C1 segment of cervical spinal cord (tissue), 14 donors: ENCODE results near the gene ARHGEF38.
"Not testable (repeated sequence)": the region's sequence is repeated elsewhere in the genome, so short reads cannot be mapped to it uniquely, and the experiment has no call there.

Source experiments
- DNase-seq, 14 donors: peaks; one replicate each; lab custom pipeline; 2025; lab: John Stamatoyannopoulos, UW

Gene ARHGEF38

DNA sequence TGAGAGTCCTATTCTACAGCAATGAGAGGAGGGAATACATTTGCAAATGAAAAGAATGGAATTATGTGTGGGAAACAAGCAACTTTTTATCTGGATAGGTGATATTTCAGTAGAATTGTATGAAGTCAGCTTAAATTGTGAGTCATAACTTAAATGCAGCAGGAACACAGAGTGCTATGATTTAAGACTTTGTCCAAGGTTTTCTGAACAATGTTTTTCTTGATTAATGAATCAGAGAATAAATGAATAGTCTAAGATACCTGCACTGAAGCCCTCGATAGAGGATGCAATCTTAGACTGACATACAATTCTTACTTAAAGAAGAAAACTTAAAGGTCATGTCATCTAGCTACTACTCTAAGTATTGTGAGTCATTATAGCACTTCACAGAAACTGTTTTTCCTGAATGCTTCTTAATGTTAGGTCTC, 8.0 kb downstream of the ARHGEF38 start:
- no peak for DNase-seq

DNA sequence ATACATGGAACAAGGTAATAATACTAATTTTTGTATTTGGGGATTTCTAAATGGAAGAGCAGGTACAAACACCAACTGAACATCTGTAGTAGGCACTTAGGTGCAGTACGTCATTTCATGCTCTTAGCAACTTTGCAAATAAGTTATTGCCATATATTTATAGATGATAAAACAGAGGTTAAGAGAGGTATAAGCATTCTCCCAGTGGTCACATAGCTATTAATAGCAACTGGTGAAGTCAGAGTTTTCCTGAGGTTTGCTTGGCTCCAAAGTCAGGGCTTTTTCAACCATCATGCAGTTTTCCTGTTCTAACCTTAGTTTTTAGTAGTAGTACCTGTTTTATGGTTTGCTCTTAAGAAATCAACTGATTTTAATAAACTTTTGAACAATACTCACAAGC, 10.9 kb downstream of the ARHGEF38 start:
- no peak for DNase-seq

DNA sequence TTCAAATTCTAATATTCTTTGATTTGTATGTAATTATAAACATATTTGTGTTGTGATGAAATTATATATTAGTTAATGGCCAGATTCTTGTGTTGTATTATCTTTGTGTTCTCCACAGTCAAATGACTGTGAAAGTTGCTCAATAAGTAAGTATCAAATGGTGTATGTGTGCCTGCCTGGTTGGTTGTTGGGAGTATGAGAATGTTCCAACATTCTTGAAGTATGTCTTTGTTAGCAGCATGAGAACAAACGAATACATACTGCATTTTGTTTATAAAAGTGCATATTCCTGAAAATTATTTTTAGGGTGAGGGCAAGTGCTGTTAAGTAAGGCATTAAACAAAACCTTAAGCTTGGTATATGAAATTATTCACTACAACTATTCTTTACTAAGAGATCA, 16.2 kb downstream of the ARHGEF38 start:
- no peak for DNase-seq

- no peak for DNase-seq
These were observed 16.8 kb downstream of the ARHGEF38 start for GRCh38 chr4:105569057-105569865.

DNA sequence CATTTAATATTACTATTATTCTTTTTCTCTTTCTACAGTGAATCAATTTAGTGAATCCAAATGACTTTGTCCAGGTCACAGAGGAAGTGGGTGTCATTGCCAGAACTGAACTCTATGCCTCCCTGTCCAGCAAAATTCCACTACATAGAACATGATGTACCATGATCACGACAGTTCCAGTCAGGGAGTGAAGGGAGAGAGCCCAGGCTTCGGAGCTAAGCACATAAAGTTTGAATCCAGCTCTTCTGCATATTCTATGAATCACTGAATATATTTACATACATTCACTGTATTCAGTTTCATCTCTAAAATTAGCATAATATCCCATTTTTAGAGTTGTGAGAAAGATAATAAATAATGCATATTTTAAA, 17.4 kb downstream of the ARHGEF38 start:
- no peak for DNase-seq

DNA sequence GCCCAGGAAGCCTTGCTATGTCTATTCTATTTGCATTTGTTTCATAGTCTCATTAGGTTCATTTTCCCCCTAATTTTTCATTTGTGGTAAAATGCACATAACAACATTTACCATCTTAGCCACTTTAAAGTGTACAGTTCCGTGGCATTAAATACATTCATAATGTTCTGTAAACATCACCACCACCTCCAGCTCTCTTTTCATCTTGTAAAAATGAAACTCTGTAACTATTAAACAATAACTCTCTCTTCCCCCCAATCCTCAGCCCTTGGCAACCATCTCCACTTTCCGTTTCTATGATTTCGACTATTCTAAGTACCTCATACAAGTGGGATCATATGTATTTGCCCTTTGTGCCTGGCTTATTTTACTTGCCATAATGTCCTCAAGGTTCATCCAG, 19.9 kb downstream of the ARHGEF38 start:
- no peak for DNase-seq

GRCh38 chr4:105586638-105587328, 34.4 kb downstream of the ARHGEF38 start:
- no peak for DNase-seq

- no peak for DNase-seq
These were observed 35.4 kb downstream of the ARHGEF38 start for GRCh38 chr4:105587841-105588240.

- no peak for DNase-seq
These were observed 35.8 kb downstream of the ARHGEF38 start for GRCh38 chr4:105588252-105588651.

DNA sequence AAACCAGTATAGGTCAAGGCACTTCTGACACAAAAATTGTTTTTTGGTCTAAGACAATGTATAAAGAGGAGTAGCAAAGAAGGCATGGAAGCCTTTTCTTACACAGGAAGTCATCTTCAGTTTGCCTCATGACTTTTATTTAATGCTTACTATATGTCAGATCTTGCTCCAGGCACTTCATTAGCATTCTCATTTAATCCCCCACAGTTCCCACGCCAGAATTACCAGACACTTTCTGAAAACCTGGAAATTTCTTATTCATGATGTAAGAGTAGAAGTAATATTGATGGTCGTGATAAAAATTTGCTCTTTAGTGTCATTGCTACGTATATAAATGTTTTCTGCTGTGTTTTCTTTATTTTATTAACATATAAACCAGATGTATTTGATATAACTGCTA, 39.2 kb downstream of the ARHGEF38 start:
- no peak for DNase-seq

GRCh38 chr4:105594099-105595010, 41.9 kb downstream of the ARHGEF38 start:
- no peak for DNase-seq

DNA sequence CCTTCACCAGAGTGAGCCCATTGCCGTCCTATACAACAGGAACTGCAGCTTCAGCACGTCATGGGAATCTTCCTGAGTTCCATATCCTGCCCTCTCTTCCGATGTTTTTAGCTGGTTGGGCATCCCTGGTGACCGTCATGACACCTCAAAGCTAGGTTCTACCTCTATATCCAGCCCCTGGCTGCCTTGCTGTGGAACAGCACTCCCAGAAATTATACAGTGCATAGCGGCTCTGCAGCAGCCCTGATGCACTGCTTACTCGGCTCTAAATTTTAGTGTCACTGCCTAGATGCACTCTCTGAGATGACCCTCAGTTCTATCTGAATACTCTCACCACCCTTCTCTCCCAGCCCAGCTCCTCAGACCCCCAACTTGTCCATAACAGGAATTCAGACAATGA, 44.3 kb downstream of the ARHGEF38 start:
- no peak for DNase-seq

DNA sequence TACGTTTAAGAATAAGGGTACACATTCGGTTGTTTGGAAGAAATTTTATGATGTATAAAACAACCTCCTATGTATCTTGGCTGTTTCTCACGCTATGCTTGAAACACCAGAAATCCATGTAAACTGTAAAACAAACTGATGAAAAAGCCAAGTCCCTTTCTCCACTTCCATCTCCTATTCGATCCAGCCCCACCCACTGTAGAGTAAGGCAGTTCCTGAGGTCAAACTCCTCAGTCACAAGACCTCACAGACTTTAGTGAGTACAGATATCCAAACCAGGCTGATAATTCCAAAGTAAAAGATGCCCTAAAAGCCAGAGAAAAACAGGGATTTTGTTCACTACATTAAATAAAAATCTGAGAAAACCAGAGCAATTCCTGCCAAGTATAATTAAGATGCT, 45.6 kb downstream of the ARHGEF38 start:
- DNase-seq: no peak

GRCh38 chr4:105598787-105599186, 46.4 kb downstream of the ARHGEF38 start:
- no peak for DNase-seq

- DNase-seq: no peak
These were observed 47.1 kb downstream of the ARHGEF38 start for GRCh38 chr4:105599482-105599881.

DNA sequence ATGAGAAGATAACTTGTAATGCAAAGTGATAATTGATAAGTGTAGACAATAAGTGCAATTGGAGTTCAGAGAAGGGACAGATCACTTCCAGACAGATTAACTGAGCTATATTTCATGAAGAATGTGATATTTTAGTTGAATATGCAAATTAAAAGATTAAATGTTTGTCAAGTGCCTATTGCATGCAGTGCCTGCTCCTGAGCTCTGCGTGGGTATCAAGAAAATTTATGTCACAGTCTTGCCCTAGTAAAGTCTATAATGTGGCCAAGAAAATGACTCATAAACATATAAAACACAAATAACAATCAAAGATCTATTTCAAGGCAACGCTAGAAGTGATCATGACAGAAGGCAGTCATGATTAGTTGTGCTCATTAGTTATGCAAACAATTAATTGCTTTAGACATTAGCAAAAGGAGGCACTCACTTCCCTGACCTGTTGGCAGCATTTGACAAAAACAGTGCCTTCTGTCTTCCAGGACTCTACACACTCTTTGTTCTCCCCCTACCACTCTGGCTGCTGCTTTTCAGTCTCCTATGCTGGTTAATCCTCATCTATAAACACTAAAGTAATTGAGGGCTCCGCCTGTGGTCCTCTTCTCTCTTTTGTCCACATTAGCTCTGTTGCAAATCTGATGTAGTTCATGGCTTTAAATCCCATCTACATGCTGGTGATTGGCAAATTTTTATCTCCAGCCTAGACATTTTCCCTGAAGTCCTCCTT, 47.7 kb downstream of the ARHGEF38 start:
- DNase-seq: no peak

DNA sequence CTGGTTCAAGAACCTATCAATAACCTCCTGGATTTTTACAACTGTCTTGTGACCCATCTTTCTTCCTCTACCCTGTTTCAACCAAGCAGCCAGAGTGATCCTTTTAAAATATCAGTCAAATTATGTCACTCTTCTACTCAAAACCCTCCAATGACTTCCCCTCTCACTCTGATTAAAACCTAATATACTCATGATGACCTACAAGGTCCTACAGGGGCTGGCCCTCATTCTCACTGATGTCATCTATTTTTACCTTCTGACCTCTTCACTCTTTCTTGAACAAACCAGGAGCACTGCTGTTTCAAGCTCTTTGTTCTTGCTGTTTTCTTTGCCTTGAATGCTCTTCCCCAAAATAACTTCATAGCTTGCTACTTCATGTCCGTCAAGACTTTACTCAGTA, 48.5 kb downstream of the ARHGEF38 start:
- no peak for DNase-seq

DNA sequence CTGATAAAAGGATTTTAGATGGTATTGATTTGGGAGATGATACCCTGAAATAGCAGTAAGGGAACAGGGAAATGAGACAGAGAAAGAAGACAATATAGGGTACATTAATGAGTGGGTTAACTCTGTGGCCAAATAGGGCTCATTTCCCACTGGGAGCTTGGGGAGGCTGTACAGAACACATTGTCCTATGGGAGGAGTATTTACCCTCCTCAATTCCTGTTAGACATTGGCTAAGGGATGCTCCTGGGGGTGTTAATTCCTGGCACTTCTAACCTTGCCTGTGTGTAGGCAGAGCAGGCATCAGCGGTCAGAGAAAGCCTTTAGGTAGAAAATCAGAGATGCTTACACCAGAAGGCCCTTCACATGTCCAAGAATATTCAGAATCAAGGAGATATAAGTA, 49.0 kb downstream of the ARHGEF38 start:
- no peak for DNase-seq

DNA sequence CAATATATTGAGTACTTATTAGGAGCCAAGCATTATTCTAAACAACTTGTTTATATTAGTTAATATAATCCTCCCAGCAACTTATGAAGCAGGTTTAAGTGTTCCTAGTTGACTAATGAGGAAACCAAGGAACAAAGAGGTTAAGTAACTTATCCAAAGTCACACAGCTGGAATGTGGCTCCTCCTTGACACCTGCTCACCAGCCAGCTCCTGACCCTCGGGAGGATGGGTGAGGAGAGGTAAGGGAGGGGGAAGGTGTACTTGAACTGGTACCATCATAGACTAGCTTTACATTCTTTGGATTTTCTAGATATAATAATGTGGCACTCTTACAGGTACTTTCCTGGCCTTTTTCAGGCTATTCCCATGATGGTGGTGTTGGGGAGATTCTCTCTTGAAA, 50.7 kb downstream of the ARHGEF38 start:
- no peak for DNase-seq

GRCh38 chr4:105605493-105605892, 53.1 kb downstream of the ARHGEF38 start:
- no peak for DNase-seq

- DNase-seq: no peak
These were observed 55.5 kb downstream of the ARHGEF38 start for GRCh38 chr4:105607876-105608275.

GRCh38 chr4:105609819-105610218, 57.4 kb downstream of the ARHGEF38 start:
- DNase-seq: not testable (repeated sequence)
